Adipocyte (in vitro differentiated cells): ENCODE measurements around the gene SCTR.

Experiments
- DNase-seq: peaks from one replicate; pipeline ENCODE4 v3.0.0-alpha.2; 2015; ENCODE audit warnings: low read depth
- H3K27me3 ChIP-seq: replicated peaks from 2 replicates; pipeline ENCODE4 v1.7.0; 2013; ENCODE audit warnings: mild to moderate bottlenecking, low read length, moderate library complexity; ENCODE audit not compliant: control insufficient read depth, insufficient read depth
- H3K36me3 ChIP-seq: 2 replicates; pipeline ENCODE4 v1.7.0; 2013; ENCODE audit warnings: low read length, mild to moderate bottlenecking, moderate library complexity; ENCODE audit not compliant: control insufficient read depth, insufficient read depth, severe bottlenecking
- H3K4me1 ChIP-seq: 2 replicates; pipeline ENCODE4 v1.7.0; 2013; ENCODE audit warnings: mild to moderate bottlenecking, low read length, moderate library complexity; ENCODE audit not compliant: control insufficient read depth, insufficient read depth
- H3K4me3 ChIP-seq: 2 replicates; pipeline ENCODE4 v1.7.0; 2013; ENCODE audit warnings: mild to moderate bottlenecking, low read length, moderate library complexity
- H3K9ac ChIP-seq: 2 replicates; pipeline ENCODE4 v1.7.0; 2013; ENCODE audit warnings: mild to moderate bottlenecking, low read length, moderate library complexity
- H3K9me3 ChIP-seq: 2 replicates; pipeline ENCODE4 v1.7.0; 2013; ENCODE audit warnings: mild to moderate bottlenecking, low read length, moderate library complexity; ENCODE audit not compliant: control insufficient read depth

SCTR gene

DNA sequence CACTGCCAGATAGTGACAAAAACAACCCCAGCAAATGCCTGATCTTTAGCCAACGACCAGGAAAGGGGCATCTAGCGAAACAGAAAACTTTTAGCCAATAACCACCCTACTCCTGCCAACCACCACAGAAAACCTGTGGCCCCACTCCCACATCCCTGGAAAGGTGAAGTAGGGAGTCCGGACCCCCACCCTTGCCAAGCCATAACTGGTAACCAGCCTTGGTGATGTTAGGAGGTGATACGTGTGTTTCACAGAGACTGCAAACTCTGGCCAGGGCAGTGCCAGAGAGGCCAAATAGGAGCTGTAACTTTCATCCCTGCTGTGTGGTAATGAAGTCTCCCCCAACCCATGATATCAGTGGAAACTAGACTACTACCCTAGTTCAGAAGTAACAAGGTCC, 27.6 kb downstream of the SCTR start:
- Histone ChIP-seq H3K9me3 (peaks cover 31% of the 10 kb centered on the region), H3K27me3 (peaks cover 31% of the 10 kb centered on the region)

GRCh38 chr2:119495948-119496347, 28.3 kb downstream of the SCTR start:
- Histone ChIP-seq H3K9ac (no peak overlapping the region), H3K4me3 (no peak overlapping the region), H3K4me1 (peaks cover 11% of the 10 kb centered on the region), H3K36me3 (no peaks in the 10 kb centered on the region), H3K27me3 (peaks cover 31% of the 10 kb centered on the region), H3K9me3 (peaks cover 31% of the 10 kb centered on the region)
- DNase-seq: no peak

More for the DNA sequence above, 27.6 kb downstream of the SCTR start:
- Histone ChIP-seq H3K4me3 (no peak overlapping the region), H3K4me1 (peaks cover 9% of the 10 kb centered on the region), H3K36me3 (no peaks in the 10 kb centered on the region), H3K9ac (no peak overlapping the region)
- no peak for DNase-seq

GRCh38 chr2:119494163-119494790, 30.0 kb downstream of the SCTR start:
- H3K9me3 ChIP-seq: peaks cover 18% of the 10 kb centered on the region
- H3K4me1 ChIP-seq: peaks cover 11% of the 10 kb centered on the region
- no peak overlapping the region for H3K4me3 ChIP-seq
- no peak overlapping the region for H3K9ac ChIP-seq
- DNase-seq: no peak
- peaks cover 35% of the 10 kb centered on the region for H3K27me3 ChIP-seq
- no peaks in the 10 kb centered on the region for H3K36me3 ChIP-seq

- DNase-seq: peak; percentile 54
- no peaks in the 10 kb centered on the region for H3K36me3 ChIP-seq
- no peaks in the 10 kb centered on the region for H3K9me3 ChIP-seq
- H3K4me1 ChIP-seq: peaks cover 16% of the 10 kb centered on the region
- H3K9ac ChIP-seq: no peak overlapping the region
- no peak overlapping the region for H3K4me3 ChIP-seq
- peaks cover 48% of the 10 kb centered on the region for H3K27me3 ChIP-seq
These were observed 32.3 kb downstream of the SCTR start for GRCh38 chr2:119491776-119492525.

GRCh38 chr2:119490653-119491195, 33.6 kb downstream of the SCTR start:
- H3K4me3 ChIP-seq: no peak overlapping the region
- DNase-seq: no peak
- no peaks in the 10 kb centered on the region for H3K36me3 ChIP-seq
- no peak overlapping the region for H3K9ac ChIP-seq
- peaks cover 36% of the 10 kb centered on the region for H3K27me3 ChIP-seq
- no peaks in the 10 kb centered on the region for H3K9me3 ChIP-seq
- peaks cover 23% of the 10 kb centered on the region for H3K4me1 ChIP-seq

- DNase-seq: no peak
- H3K36me3 ChIP-seq: no peaks in the 10 kb centered on the region
- H3K4me3 ChIP-seq: no peak overlapping the region
- no peak overlapping the region for H3K9ac ChIP-seq
- no peaks in the 10 kb centered on the region for H3K9me3 ChIP-seq
- peaks cover 23% of the 10 kb centered on the region for H3K4me1 ChIP-seq
- peaks cover 30% of the 10 kb centered on the region for H3K27me3 ChIP-seq
These were observed 34.2 kb downstream of the SCTR start for GRCh38 chr2:119490106-119490505.

DNA sequence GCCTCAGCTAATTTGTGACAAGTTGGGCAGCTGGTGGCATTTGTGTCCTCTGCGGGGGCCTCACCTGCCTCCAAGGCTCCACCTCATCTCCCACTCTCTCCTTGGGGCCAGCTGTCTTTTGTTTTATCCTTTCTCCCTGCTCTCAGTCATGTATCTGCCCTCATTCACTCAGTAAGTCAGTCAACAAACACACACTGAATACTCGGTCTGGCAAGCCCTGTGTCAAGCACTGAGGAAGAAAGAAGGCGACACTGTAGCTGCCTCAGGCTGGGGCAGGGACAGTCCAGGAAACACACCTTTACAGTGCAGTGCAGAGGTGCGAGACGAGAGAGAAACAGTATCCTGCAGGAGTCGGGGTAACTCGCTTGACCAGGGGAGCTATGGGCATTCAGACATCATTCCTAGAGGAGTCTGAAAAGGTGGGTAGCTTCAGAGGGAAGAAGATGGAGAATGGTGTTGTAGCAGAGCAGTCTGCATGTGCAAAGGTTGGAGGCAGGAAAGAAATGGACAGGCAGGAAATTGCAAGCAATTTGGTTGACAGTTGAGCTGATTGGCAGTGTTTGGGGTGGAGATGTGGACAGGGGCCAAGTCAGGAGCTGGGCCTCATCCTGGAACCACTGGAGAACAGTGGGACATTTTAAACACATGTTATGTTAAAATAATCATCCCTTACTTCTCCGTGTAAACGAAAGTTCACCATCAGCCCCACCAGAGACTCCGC, 34.9 kb downstream of the SCTR start:
- no peak overlapping the region for H3K9ac ChIP-seq
- no peak for DNase-seq
- no peak overlapping the region for H3K4me3 ChIP-seq
- peaks cover 23% of the 10 kb centered on the region for H3K4me1 ChIP-seq
- H3K36me3 ChIP-seq: no peaks in the 10 kb centered on the region
- no peaks in the 10 kb centered on the region for H3K9me3 ChIP-seq
- H3K27me3 ChIP-seq: peaks cover 30% of the 10 kb centered on the region

DNA sequence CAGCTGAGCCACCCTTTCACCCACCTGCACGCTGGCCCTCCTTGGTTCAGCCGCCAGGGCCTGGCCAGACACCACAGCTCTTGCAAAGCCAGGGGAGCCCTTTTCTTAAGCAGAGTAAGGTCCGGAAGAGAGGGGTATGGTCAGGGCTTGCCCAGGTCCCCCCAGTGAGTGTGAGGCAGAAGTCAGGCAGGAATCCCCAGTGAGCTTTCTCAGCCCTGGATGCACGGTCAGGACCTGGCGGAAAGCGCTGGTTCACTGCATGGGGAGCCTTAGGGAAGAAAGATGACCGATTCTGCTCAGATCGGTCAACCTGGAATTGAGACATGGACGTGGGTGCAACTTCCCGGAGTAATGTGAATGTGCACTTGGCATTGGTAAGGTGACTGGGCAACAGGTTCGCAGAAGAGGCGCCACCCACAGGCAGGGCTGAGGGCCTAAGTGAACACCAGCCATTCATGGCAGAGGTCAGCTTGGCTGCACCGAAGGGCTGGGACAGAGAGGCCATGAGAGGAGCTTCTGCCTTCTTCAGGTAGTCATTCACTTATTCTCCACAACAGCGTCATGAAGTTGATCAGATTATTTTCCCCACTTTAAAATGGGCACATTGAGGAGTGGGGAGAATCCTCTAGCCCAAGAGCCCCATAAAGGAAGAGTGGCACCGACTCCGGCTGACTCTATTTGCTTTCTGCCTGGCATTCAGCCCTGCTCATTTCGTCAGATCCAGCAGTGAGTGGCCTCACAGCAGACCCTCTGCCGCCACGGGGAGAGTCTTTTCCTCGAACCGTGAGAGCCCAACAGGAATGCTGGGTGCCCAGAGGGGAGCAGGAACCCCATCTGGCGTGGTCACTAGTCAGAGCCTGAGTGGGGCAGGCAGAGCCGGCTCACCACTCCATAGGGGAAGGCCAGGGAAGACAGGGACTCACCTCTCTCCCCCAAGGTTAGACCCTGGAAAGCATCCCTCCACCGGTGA, 35.8 kb downstream of the SCTR start:
- Histone ChIP-seq H3K4me3 (no peak overlapping the region), H3K27me3 (peaks cover 30% of the 10 kb centered on the region), H3K9ac (no peak overlapping the region), H3K36me3 (no peaks in the 10 kb centered on the region), H3K4me1 (peaks cover 23% of the 10 kb centered on the region), H3K9me3 (no peaks in the 10 kb centered on the region)
- DNase-seq: no peak

GRCh38 chr2:119487434-119488244, 36.6 kb downstream of the SCTR start:
- Histone ChIP-seq H3K4me1 (peaks cover 30% of the 10 kb centered on the region), H3K27me3 (peaks cover 36% of the 10 kb centered on the region), H3K9ac (no peak overlapping the region), H3K9me3 (no peaks in the 10 kb centered on the region), H3K4me3 (no peak overlapping the region), H3K36me3 (no peaks in the 10 kb centered on the region)
- DNase-seq: no peak

GRCh38 chr2:119486886-119487285, 37.4 kb downstream of the SCTR start:
- Histone ChIP-seq H3K4me3 (no peak overlapping the region), H3K9ac (no peak overlapping the region), H3K36me3 (no peaks in the 10 kb centered on the region), H3K9me3 (no peaks in the 10 kb centered on the region), H3K27me3 (peaks cover 38% of the 10 kb centered on the region), H3K4me1 (peaks cover 25% of the 10 kb centered on the region)
- no peak for DNase-seq
